Heart left ventricle (tissue), 13 donors: ENCODE results near the gene EML1.

Source experiments
- CTCF ChIP-seq, 12 donors: fragments of 200-600 bp; sonication (generic) in 4 of 12; IDR thresholded peaks; one replicate each; pipeline versions ENCODE4 v1.5.0 to v1.8.0; 2018 to 2022; ENCODE audit warnings: antibody characterized with exemption in 12 of 12, mild to moderate bottlenecking in 5 of 12
- POLR2A ChIP-seq, 2 donors: fragments of 450-650 bp; IDR thresholded peaks; one replicate each; pipeline ENCODE4 v1.6.1; 2017; ENCODE audit warnings: antibody characterized with exemption in 2 of 2, mild to moderate bottlenecking in 2 of 2, moderate library complexity in 2 of 2
- donor health status: ischemic (EF 13 %, LVEDD 7.1; RV severe dilation, severe dysfunction).
- donor health status: DM: no; HTN: yes; CAD: no.
- donor health status: DM: no; HTN: no; CAD: no.
- donor health status: ischemic (EF 25% LVEDD 6.9; RV normal size, moderate dysfunction).
- donor health status: ischemic (EF 25% LVEDD 5.7; RV mildly dilated, moderate dysfunction).
- donor health status: ischemic (EF 35%, LVEDD 5.7; RV mildly dilated, moderate dysfunction).
- donor health status: nonischemic (EF 11% LVEDD 7.7; RV severe dilation, severe dysfunction).
- donor health status: DM: yes; HTN: yes; CAD: no.
- donor health status: PGD.
- donor health status: ischemic (EF 29% LVEDD 5.4; RV normal size, mild dysfunction).
- donor health status: nonischemic (EF 23%, LVEDD 6.1; RV moderate dilation, normal function).

- TF ChIP-seq CTCF (IDR thresholded peaks at IDR 0.05) (no peak), POLR2A (IDR thresholded peaks at IDR 0.05) (no peak)
Measured at GRCh38 chr14:99812892-99813291, 19.7 kb downstream of the EML1 start.
